Liver (tissue), 9 donors: ENCODE data around the gene TPRA1. TPM values are rescaled to one million over a fixed set of nuclear protein-coding genes. Genes with fewer than 3 reads are reported as not detected.
"Not testable (repeated sequence)": the region's sequence is repeated elsewhere in the genome, so short reads cannot be mapped to it uniquely, and the experiment has no call there.

ENCODE experiments used
- DNase-seq: peaks from one replicate; pipeline ENCODE4 v3.0.0-alpha.2; 2017; ENCODE audit warnings: low spot score
- H3K27ac ChIP-seq, 2 donors: one replicate each; pipeline ENCODE4 v1.7.0; 2013; ENCODE audit warnings: inconsistent platforms in 2 of 2, low read length in 2 of 2, control low read depth in 1 of 2, low read depth in 1 of 2, mild to moderate bottlenecking in 1 of 2
- H3K27me3 ChIP-seq, 4 donors: one replicate each; pipeline versions ENCODE4 v1.6.1 to v1.7.0; 2013; ENCODE audit warnings: low read length in 3 of 4, inconsistent platforms in 1 of 4, mild to moderate bottlenecking in 1 of 4, moderate library complexity in 1 of 4; ENCODE audit not compliant: control insufficient read depth in 4 of 4, insufficient read depth in 4 of 4
- H3K36me3 ChIP-seq, 4 donors: one replicate each; pipeline versions ENCODE4 v1.6.1 to v1.7.0; 2013; ENCODE audit warnings: low read length in 3 of 4, mild to moderate bottlenecking in 3 of 4, low read depth in 1 of 4, moderate library complexity in 1 of 4; ENCODE audit not compliant: control insufficient read depth in 4 of 4, insufficient read depth in 3 of 4
- H3K4me1 ChIP-seq, 4 donors: one replicate each; pipeline versions ENCODE4 v1.6.1 to v1.7.0; 2013; ENCODE audit warnings: low read length in 3 of 4, mild to moderate bottlenecking in 3 of 4, moderate library complexity in 1 of 4; ENCODE audit not compliant: control insufficient read depth in 4 of 4, insufficient read depth in 4 of 4
- H3K4me3 ChIP-seq, 3 donors: one replicate each; pipeline versions ENCODE4 v1.6.1 to v1.7.0; 2013; ENCODE audit warnings: low read length in 3 of 3, control low read depth in 1 of 3, low read depth in 1 of 3, mild to moderate bottlenecking in 1 of 3
- H3K9ac ChIP-seq, 2 donors: one replicate each; pipeline ENCODE4 v1.7.0; 2013; ENCODE audit warnings: low read length in 2 of 2, mild to moderate bottlenecking in 2 of 2, moderate library complexity in 2 of 2, control low read depth in 1 of 2, low read depth in 1 of 2
- H3K9me3 ChIP-seq, 4 donors: one replicate each; pipeline versions ENCODE4 v1.6.1 to v1.7.0; 2013; ENCODE audit warnings: low read length in 3 of 4; ENCODE audit not compliant: control insufficient read depth in 4 of 4
- FOXA1 ChIP-seq: IDR thresholded peaks from 2 replicates; pipeline ENCODE4 v1.6.1; 2016; ENCODE audit warnings: antibody characterized with exemption
- FOXA2 ChIP-seq: IDR thresholded peaks from 2 replicates; pipeline ENCODE4 v1.6.1; 2016; ENCODE audit warnings: antibody characterized with exemption
- GABPA ChIP-seq, 2 donors: IDR thresholded peaks in 1 of 2; conservative IDR thresholded peaks in 1 of 2; 2 replicates each; pipeline ENCODE4 v1.6.1; 2016; ENCODE audit warnings: antibody characterized with exemption in 2 of 2, mild to moderate bottlenecking in 1 of 2, moderate library complexity in 1 of 2
- HNF4A ChIP-seq, 2 donors: conservative IDR thresholded peaks; 2 replicates each; pipeline ENCODE4 v1.6.1; 2016; ENCODE audit warnings: antibody characterized with exemption in 2 of 2, mild to moderate bottlenecking in 2 of 2
- JUND ChIP-seq, 2 donors: IDR thresholded peaks; 2 replicates each; pipeline ENCODE4 v1.6.1; 2016; ENCODE audit warnings: antibody characterized with exemption in 2 of 2
- NR2F2 ChIP-seq: IDR thresholded peaks from 2 replicates; pipeline ENCODE4 v1.6.1; 2016; ENCODE audit warnings: antibody characterized with exemption
- REST ChIP-seq: IDR thresholded peaks from 2 replicates; pipeline ENCODE4 v1.6.1; 2016; ENCODE audit warnings: antibody characterized with exemption, mild to moderate bottlenecking
- RXRA ChIP-seq, 2 donors: IDR thresholded peaks; 2 replicates each; pipeline ENCODE4 v1.6.1; 2017 to 2018; ENCODE audit warnings: antibody characterized with exemption in 2 of 2, mild to moderate bottlenecking in 1 of 2
- SP1 ChIP-seq: IDR thresholded peaks from 2 replicates; pipeline ENCODE4 v1.6.1; 2018; ENCODE audit warnings: antibody characterized with exemption, mild to moderate bottlenecking
- YY1 ChIP-seq: IDR thresholded peaks from 2 replicates; pipeline ENCODE4 v1.6.1; 2016; ENCODE audit warnings: antibody characterized with exemption, mild to moderate bottlenecking
- ZBTB33 ChIP-seq: IDR thresholded peaks from 2 replicates; pipeline ENCODE4 v1.6.1; 2016; ENCODE audit warnings: antibody characterized with exemption
- WGBS: extraction: QIAGEN DNeasy Blood & Tissue Kit; methylation state at CpG from one replicate; pipeline ENCODE4 v1.1.7; 2013; 5-methylcytosine and 5-hydroxymethylcytosine counted together
- polyA plus RNA-seq, 2 donors: library from polyadenylated mRNA; stranded (reverse) in 1 of 2; unstranded in 1 of 2; fragments of 200-250 nt in 1 of 2; fragments of >200 nt in 1 of 2; fragmentation: Nextera tagmentation in 1 of 2; extraction: Ambion mirVana in 1 of 2; gene quantifications; one replicate each; pipeline versions ENCODE4 v1.2.1 to v1.2.3, GENCODE V29; 2013 to 2015
- total RNA-seq, 2 donors: library from RNA; depleted of rRNA; stranded (reverse); fragments of >200 nt; gene quantifications; one replicate each; pipeline ENCODE4 v1.2.3, GENCODE V29; 2014
- TF ChIP-seq, protein P1 (sequence below): IDR thresholded peaks from 2 replicates; pipeline ENCODE4 v1.6.1; 2016; ENCODE audit warnings: antibody characterized with exemption
- TF ChIP-seq, protein P2 (sequence below): IDR thresholded peaks from 2 replicates; pipeline ENCODE4 v1.6.1; 2016; ENCODE audit warnings: antibody characterized with exemption
- TF ChIP-seq, protein P3 (sequence below): fragments of 150-350 bp; IDR thresholded peaks from 2 replicates; pipeline ENCODE4 v1.5.1; 2017; ENCODE audit warnings: improper control_type of control experiment, low read depth, low read length; ENCODE audit not compliant: missing input control
- donor health status: healthy.
- donor health status: healthy.
- donor health status: healthy.
- donor health status: healthy.
- donor health status: healthy.

TPRA1 gene
- total and polyA plus RNA-seq, 4 donors, result 17.3 to 27.1 (median 21.3) TPM

- no peaks in the 10 kb centered on the region for H3K36me3 ChIP-seq
- no peak overlapping the region for H3K4me3 ChIP-seq
- H3K27me3 ChIP-seq, result no peaks in the 10 kb centered on the region
- H3K4me1 ChIP-seq, result peaks cover 0 to 2% (median 0%) of the 10 kb centered on the region in 4 donors
- H3K9ac ChIP-seq, result no peak overlapping the region
- H3K9me3 ChIP-seq, result no peaks in the 10 kb centered on the region
- no peak overlapping the region for H3K27ac ChIP-seq
- TF ChIP-seq HNF4A (conservative IDR thresholded peaks at IDR 0.05) (peak; percentile 53 to 54), NR2F2 (peak; percentile 45), YY1 (no peak), ZBTB33 (no peak), RXRA (IDR thresholded peaks at IDR 0.05) (peak; percentile 81 to 83), SP1 (peak; percentile 41)
- 76% methylated on average over 7 of the region's 7 CpGs for WGBS
- DNase-seq, result no peak
These were observed 57.9 kb downstream of the TPRA1 start for GRCh38 chr3:127532561-127533203.

DNA sequence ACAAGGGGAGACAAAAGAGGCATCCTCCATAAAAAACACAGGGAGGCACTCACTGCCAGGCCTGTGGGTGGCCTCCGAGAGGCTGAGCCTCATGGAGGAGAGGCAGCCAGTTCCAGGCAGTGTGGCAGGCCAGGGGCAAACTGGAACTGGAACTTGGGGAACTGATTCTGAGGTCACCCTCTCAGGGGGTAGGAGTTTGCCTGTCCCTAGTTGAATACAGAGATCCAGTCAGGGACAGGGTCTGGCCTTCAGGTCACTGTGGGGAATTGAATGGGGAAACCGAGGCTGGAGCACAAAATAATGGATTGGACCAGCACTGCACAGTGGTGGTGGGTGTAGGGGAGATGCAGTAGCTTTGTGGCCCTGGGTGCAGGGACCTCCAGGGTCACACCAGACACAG, 58.7 kb downstream of the TPRA1 start:
- Histone ChIP-seq H3K36me3 (no peaks in the 10 kb centered on the region), H3K4me3 (no peak overlapping the region), H3K27me3 (no peaks in the 10 kb centered on the region), H3K9ac (no peak overlapping the region), H3K4me1 (peaks cover 0 to 2% (median 0%) of the 10 kb centered on the region in 4 donors), H3K27ac (no peak overlapping the region), H3K9me3 (no peaks in the 10 kb centered on the region)
- TF ChIP-seq RXRA (IDR thresholded peaks at IDR 0.05) (no peak), REST (no peak), JUND (IDR thresholded peaks at IDR 0.05) (no peak), FOXA2 (no peak), HNF4A (conservative IDR thresholded peaks at IDR 0.05) (no peak), SP1 (no peak), GABPA (IDR thresholded peaks at IDR 0.05 in 1 of 2, conservative IDR thresholded peaks at IDR 0.05 in 1 of 2) (no peak), FOXA1 (no peak)
- TF ChIP-seq, protein P1, sequence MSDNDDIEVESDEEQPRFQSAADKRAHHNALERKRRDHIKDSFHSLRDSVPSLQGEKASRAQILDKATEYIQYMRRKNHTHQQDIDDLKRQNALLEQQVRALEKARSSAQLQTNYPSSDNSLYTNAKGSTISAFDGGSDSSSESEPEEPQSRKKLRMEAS, result no peak
- TF ChIP-seq, protein P2, sequence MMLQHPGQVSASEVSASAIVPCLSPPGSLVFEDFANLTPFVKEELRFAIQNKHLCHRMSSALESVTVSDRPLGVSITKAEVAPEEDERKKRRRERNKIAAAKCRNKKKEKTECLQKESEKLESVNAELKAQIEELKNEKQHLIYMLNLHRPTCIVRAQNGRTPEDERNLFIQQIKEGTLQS, result no peak
- TF ChIP-seq, protein P3, sequence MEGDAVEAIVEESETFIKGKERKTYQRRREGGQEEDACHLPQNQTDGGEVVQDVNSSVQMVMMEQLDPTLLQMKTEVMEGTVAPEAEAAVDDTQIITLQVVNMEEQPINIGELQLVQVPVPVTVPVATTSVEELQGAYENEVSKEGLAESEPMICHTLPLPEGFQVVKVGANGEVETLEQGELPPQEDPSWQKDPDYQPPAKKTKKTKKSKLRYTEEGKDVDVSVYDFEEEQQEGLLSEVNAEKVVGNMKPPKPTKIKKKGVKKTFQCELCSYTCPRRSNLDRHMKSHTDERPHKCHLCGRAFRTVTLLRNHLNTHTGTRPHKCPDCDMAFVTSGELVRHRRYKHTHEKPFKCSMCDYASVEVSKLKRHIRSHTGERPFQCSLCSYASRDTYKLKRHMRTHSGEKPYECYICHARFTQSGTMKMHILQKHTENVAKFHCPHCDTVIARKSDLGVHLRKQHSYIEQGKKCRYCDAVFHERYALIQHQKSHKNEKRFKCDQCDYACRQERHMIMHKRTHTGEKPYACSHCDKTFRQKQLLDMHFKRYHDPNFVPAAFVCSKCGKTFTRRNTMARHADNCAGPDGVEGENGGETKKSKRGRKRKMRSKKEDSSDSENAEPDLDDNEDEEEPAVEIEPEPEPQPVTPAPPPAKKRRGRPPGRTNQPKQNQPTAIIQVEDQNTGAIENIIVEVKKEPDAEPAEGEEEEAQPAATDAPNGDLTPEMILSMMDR, result no peak
- 93% methylated on average over 2 of the region's 2 CpGs for WGBS
- DNase-seq, result no peak

- not testable (repeated sequence) for DNase-seq, H3K4me3 ChIP-seq, H3K36me3 ChIP-seq, H3K4me1 ChIP-seq, H3K9ac ChIP-seq, H3K27me3 ChIP-seq, H3K27ac ChIP-seq, H3K9me3 ChIP-seq
- 93% methylated on average over 7 of the region's 7 CpGs for WGBS
These were observed 59.7 kb downstream of the TPRA1 start for GRCh38 chr3:127530863-127531262.
